GM19455 (cell line): ENCODE measurements around the gene DRC3.
"Not testable (repeated sequence)": the region's sequence is repeated elsewhere in the genome, so short reads cannot be mapped to it uniquely, and the experiment has no call there.

Experiments
- ATAC-seq: cut with Tn5 transposase; IDR thresholded peaks from one replicate; pipeline ENCODE4 v1.9.1; 2021; ENCODE audit not compliant: unreplicated experiment

Gene DRC3

GRCh38 chr17:17989618-17990017, 17.0 kb downstream of the DRC3 start:
- ATAC-seq, result no peak

- no peak for ATAC-seq
Observed at GRCh38 chr17:17990282-17990681, 17.6 kb downstream of the DRC3 start.

GRCh38 chr17:17993366-17993765, 20.7 kb downstream of the DRC3 start:
- ATAC-seq, result no peak

- no peak for ATAC-seq
Observed at GRCh38 chr17:17993852-17994251, 21.2 kb downstream of the DRC3 start.

- no peak for ATAC-seq
Observed at GRCh38 chr17:17994271-17995069, 21.8 kb downstream of the DRC3 start.

- not testable (repeated sequence) for ATAC-seq
Observed at GRCh38 chr17:17995887-17996286, 23.2 kb downstream of the DRC3 start.

GRCh38 chr17:17998934-17999333, 26.3 kb downstream of the DRC3 start:
- ATAC-seq, result no peak

- ATAC-seq, result no peak
Observed at GRCh38 chr17:17999364-18000029, 26.8 kb downstream of the DRC3 start.

- no peak for ATAC-seq
Observed at GRCh38 chr17:18000030-18000408, 27.4 kb downstream of the DRC3 start.

- no peak for ATAC-seq
Observed at GRCh38 chr17:18002171-18002570, 29.5 kb downstream of the DRC3 start.

GRCh38 chr17:18004345-18004744, 31.7 kb downstream of the DRC3 start:
- ATAC-seq, result no peak

- ATAC-seq, result no peak
Observed at GRCh38 chr17:18004884-18005305, 32.2 kb downstream of the DRC3 start.

GRCh38 chr17:18005496-18005895, 32.8 kb downstream of the DRC3 start:
- no peak for ATAC-seq

- no peak for ATAC-seq
Observed at GRCh38 chr17:18006495-18007239, 34.0 kb downstream of the DRC3 start.

- ATAC-seq, result no peak
Observed at GRCh38 chr17:18008496-18009268, 36.0 kb downstream of the DRC3 start.

GRCh38 chr17:18009609-18010420, 37.2 kb downstream of the DRC3 start:
- no peak for ATAC-seq

GRCh38 chr17:18011286-18011685, 38.6 kb downstream of the DRC3 start:
- no peak for ATAC-seq

GRCh38 chr17:18014006-18014405, 41.3 kb downstream of the DRC3 start:
- ATAC-seq, result no peak

- ATAC-seq, result no peak
Observed at GRCh38 chr17:18015593-18015992, 42.9 kb downstream of the DRC3 start.

GRCh38 chr17:18016426-18016825, 43.8 kb downstream of the DRC3 start:
- no peak for ATAC-seq
